WTC11 (cell line): ENCODE measurements around the gene CLIC3.

Experiments used
- ATF1 ChIP-seq: sonication (generic); formaldehyde crosslinking; IDR thresholded peaks from 2 replicates; pipeline ENCODE4 v1.8.1; 2023; ENCODE audit warnings: mild to moderate bottlenecking, moderate library complexity, missing genetic modification reagents
- ATF3 ChIP-seq: sonication (generic); formaldehyde crosslinking; conservative IDR thresholded peaks from 2 replicates; pipeline ENCODE4 v1.8.1; 2022; ENCODE audit warnings: mild to moderate bottlenecking, missing genetic modification reagents
- FOXK1 ChIP-seq: sonication (generic); formaldehyde crosslinking; IDR thresholded peaks from 2 replicates; pipeline ENCODE4 v1.8.0; 2022; ENCODE audit warnings: mild to moderate bottlenecking, moderate library complexity, missing genetic modification reagents
- FOXP1 ChIP-seq: sonication (generic); formaldehyde crosslinking; IDR thresholded peaks from 2 replicates; pipeline ENCODE4 v1.8.0; 2022; ENCODE audit warnings: missing genetic modification reagents, mild to moderate bottlenecking, moderate library complexity, borderline replicate concordance
- MXD4 ChIP-seq: fragments of 250-450 bp; sonication (Bioruptor Pico); IDR thresholded peaks from 2 replicates; pipeline ENCODE4 v1.8.0; 2021; ENCODE audit warnings: mild to moderate bottlenecking, moderate library complexity, borderline replicate concordance
- OVOL2 ChIP-seq: fragments of 250-450 bp; sonication (Bioruptor Pico); IDR thresholded peaks from 2 replicates; pipeline ENCODE4 v1.9.0; 2021; ENCODE audit warnings: mild to moderate bottlenecking, borderline replicate concordance

DNA sequence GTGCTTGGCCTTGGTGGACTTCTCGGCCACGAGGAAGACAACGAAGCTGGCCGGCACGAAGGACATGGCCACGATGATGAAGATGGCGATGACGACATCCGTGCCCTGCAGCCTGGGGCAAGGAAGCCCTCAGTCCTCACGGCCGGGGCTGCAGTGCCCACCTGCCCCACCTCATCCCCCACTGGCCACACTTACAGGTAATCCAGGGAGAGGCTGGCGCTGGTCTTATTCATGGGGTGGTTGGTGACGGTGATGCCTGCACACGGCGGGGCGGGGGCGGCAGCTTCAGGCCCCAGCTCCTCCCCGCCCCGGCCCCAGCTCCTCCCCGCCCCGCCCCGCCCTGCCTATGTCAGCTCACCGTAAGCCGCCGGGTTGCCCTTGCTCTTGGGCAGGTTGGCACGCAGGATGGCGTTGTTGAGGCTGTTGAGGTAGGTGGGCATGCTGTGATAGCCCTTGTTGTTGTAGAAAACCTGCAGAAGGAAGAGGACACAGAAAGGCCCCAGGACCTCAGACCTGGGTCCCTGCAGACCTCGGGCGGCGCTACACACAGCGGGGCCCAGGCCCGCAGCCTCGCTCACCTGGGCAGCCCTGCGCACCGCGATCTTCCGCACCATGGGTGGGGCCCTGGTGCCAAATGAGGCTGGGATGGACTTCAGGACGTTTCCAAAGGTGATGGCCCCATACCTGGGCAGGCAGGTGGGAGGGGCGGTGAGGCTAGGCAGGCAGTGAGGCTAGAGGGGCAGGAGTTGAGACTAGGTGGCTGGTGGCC lies 15.7 kb upstream of the CLIC3 start:
- TF ChIP-seq ATF3 (no peak), FOXK1 (CRISPR knock-in tag) (no peak), FOXP1 (no peak), MXD4 (no peak), ATF1 (CRISPR knock-in tag) (no peak), OVOL2 (CRISPR knock-in tag) (no peak)
